Testis (tissue), 5 donors: ENCODE measurements around the gene PEX10. TPM values are rescaled to one million over a fixed set of nuclear protein-coding genes. Genes with fewer than 3 reads are reported as not detected.
A peak's percentile ranks its signal among the peaks of the same experiment; 100 is the strongest.
"Not testable (repeated sequence)": the region's sequence is repeated elsewhere in the genome, so short reads cannot be mapped to it uniquely, and the experiment has no call there.

Source experiments
- DNase-seq: peaks from one replicate; pipeline ENCODE4 v3.0.0-alpha.2; 2019
- H3K27ac ChIP-seq, 2 donors: fragments of 200-600 bp; sonication (generic); one replicate each; pipeline ENCODE4 v1.5.1; 2019
- H3K27me3 ChIP-seq: fragments of 200-600 bp; sonication (generic); one replicate; pipeline ENCODE4 v1.5.1; 2019
- H3K36me3 ChIP-seq: fragments of 200-600 bp; sonication (generic); one replicate; pipeline ENCODE4 v1.5.1; 2017; ENCODE audit warnings: low read depth; ENCODE audit errors: missing control alignments
- H3K4me1 ChIP-seq: fragments of 200-600 bp; sonication (generic); one replicate; pipeline ENCODE4 v1.5.1; 2019
- H3K4me3 ChIP-seq, 2 donors: fragments of 200-600 bp; sonication (generic); one replicate each; pipeline ENCODE4 v1.5.1; 2017 to 2019
- H3K9me3 ChIP-seq: fragments of 200-600 bp; sonication (generic); one replicate; pipeline ENCODE4 v1.5.1; 2017
- POLR2A ChIP-seq: fragments of 450-650 bp; IDR thresholded peaks from one replicate; pipeline ENCODE4 v1.6.1; 2017; ENCODE audit warnings: antibody characterized with exemption, mild to moderate bottlenecking, moderate library complexity
- WGBS, 2 donors: methylation state at CpG; one replicate each; pipeline ENCODE4 v1.1.5; 2018; 5-methylcytosine and 5-hydroxymethylcytosine counted together
- intact Hi-C: fragments of 100-400 bp; cut with DNase I; formaldehyde crosslinking; loops from one replicate; pipeline ENCODE4 v1.15.1; 2023; ENCODE audit warnings: low total_unique reads
- long read RNA-seq, 2 donors: transcript quantifications; one replicate each; lab custom pipeline, GENCODE V29; 2026
- polyA plus RNA-seq: library from polyadenylated mRNA; stranded (reverse); fragments of 350-450 nt; fragmentation: Illumina TruSeq; extraction: RNeasy Lipid Tissue Mini Kit (QIAGEN cat#74804); gene quantifications from one replicate; pipeline ENCODE4 v1.2.3, GENCODE V29; 2014; ENCODE audit warnings: low read depth, low replicate concordance; ENCODE audit not compliant: insufficient read depth
- total RNA-seq, 2 donors: library from RNA; depleted of rRNA; stranded (reverse); fragments of >200 nt; gene quantifications; one replicate each; pipeline ENCODE4 v1.2.3, GENCODE V29; 2016
- TF ChIP-seq, protein P1 (sequence below), 3 experiments: fragments of 450-650 bp in 2 of 3; fragments of 200-600 bp in 1 of 3; sonication (generic) in 1 of 3; IDR thresholded peaks; one replicate each; pipeline ENCODE4 v1.5.1; 2016 to 2019; ENCODE audit warnings: antibody characterized with exemption in 3 of 3, mild to moderate bottlenecking in 2 of 3, moderate library complexity in 1 of 3

The PEX10 gene
- total RNA-seq (10 to 100 TPM; 50.4 to 52.8 TPM), polyA plus RNA-seq (49.5 TPM)
- long read RNA-seq, donor 1, transcript PEX10-202 (6 exons, 1,997 nt), result major isoform, 14 of 14 reads
- long read RNA-seq, donor 1, partial matches to known transcripts, result 0 of 14 reads
- long read RNA-seq, donor 1, other reads (novel, unspliced or antisense), result 0 of 14 reads
- long read RNA-seq, donor 2, partial matches to known transcripts, result 0 of 4 reads
- long read RNA-seq, donor 2, other reads (novel, unspliced or antisense), result 0 of 4 reads

- intact Hi-C loops, result loop anchor here (5.0 kb wide), 1 partner anchor 135 kb away; no protein-coding TSS in a partner anchor
- WGBS, 2 donors, result 1% methylated on average over 23 of the region's 55 CpGs; no CpG with 5 or more reads in 1 of the 2 donors
- TF ChIP-seq, protein P1, sequence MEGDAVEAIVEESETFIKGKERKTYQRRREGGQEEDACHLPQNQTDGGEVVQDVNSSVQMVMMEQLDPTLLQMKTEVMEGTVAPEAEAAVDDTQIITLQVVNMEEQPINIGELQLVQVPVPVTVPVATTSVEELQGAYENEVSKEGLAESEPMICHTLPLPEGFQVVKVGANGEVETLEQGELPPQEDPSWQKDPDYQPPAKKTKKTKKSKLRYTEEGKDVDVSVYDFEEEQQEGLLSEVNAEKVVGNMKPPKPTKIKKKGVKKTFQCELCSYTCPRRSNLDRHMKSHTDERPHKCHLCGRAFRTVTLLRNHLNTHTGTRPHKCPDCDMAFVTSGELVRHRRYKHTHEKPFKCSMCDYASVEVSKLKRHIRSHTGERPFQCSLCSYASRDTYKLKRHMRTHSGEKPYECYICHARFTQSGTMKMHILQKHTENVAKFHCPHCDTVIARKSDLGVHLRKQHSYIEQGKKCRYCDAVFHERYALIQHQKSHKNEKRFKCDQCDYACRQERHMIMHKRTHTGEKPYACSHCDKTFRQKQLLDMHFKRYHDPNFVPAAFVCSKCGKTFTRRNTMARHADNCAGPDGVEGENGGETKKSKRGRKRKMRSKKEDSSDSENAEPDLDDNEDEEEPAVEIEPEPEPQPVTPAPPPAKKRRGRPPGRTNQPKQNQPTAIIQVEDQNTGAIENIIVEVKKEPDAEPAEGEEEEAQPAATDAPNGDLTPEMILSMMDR (IDR thresholded peaks at IDR 0.05), result peak in 1 of 3 experiments; percentile 19
- TF ChIP-seq POLR2A, result no peak
- Histone ChIP-seq H3K36me3 (no peaks in the 10 kb centered on the region), H3K9me3 (no peaks in the 10 kb centered on the region), H3K27me3 (no peaks in the 10 kb centered on the region), H3K4me1 (peaks cover 21% of the 10 kb centered on the region), H3K4me3 (peak within 1 kb of the TSS; percentile 74 to 88), H3K27ac (peak within 1 kb of the TSS; percentile 45 to 81)
- peak; percentile 98 for DNase-seq
Measured at GRCh38 chr1:2412395-2412772, at the start of gene PEX10. PEX10 (minus strand) TSS chr1:2412564; CDS start chr1:2412502, 62 bp downstream.

DNA sequence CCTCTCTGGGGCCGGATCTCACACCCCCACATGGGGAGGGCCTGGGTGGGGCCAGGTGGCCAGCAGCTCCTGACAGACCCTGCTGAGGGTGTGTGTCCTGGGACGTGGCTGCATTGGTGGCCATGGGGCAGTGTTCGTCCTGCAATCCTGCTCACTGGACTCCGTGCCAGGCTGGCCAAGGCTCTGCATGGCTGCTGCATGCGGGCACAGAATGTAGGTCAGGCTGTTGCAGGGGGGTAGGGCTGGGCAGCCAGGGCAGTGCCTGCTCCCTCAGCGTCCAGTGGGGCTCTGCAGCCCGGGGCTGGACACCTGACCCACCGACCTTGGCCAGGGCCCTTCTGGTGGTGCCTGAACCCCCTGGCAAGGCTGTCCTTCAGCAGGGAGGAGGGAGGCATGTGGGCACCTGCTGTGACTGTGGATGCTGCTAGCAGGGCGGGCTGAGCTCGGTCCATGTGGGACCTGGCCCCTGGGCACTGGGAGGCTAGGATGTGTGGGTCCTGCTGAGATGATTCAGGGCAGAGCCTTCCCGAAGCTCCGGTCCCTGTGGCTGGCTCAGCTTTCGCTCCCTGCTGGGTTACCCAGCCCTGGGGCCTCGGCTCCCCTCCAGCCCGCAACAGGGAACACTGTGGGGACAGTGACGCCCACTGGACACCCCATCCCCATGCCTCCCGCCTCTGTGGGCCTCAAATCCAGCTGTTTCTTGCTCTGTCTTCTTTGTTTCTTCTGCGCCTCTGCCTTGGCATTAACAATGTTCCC, 48.8 kb upstream of the PEX10 start:
- H3K36me3 ChIP-seq, result no peaks in the 10 kb centered on the region
- intact Hi-C loops, result no loop called here
- peaks cover 10% of the 10 kb centered on the region for H3K4me1 ChIP-seq
- no peak overlapping the region for H3K27ac ChIP-seq
- H3K9me3 ChIP-seq, result no peaks in the 10 kb centered on the region
- no peak overlapping the region for H3K4me3 ChIP-seq
- H3K27me3 ChIP-seq, result no peaks in the 10 kb centered on the region
- TF ChIP-seq, protein P1 (IDR thresholded peaks at IDR 0.05), result no peak
- WGBS, 2 donors, result 75 to 76% methylated on average over 8 to 18 of the region's 18 CpGs
- DNase-seq, result no peak

- TF ChIP-seq, protein P1 (IDR thresholded peaks at IDR 0.05), result no peak
- TF ChIP-seq POLR2A, result no peak
- H3K4me1 ChIP-seq, result peaks cover 10% of the 10 kb centered on the region
- no peak overlapping the region for H3K4me3 ChIP-seq
- no peaks in the 10 kb centered on the region for H3K9me3 ChIP-seq
- no peaks in the 10 kb centered on the region for H3K27me3 ChIP-seq
- H3K36me3 ChIP-seq, result no peaks in the 10 kb centered on the region
- no peak overlapping the region for H3K27ac ChIP-seq
- intact Hi-C loops, result no loop called here
- no peak for DNase-seq
- WGBS, 2 donors, result 72 to 89% methylated on average over 5 to 8 of the region's 8 CpGs
Measured at GRCh38 chr1:2460203-2460602, 47.8 kb upstream of the PEX10 start.

GRCh38 chr1:2459757-2460156, 47.4 kb upstream of the PEX10 start:
- H3K36me3 ChIP-seq, result no peaks in the 10 kb centered on the region
- intact Hi-C loops, result no loop called here
- H3K27me3 ChIP-seq, result no peaks in the 10 kb centered on the region
- no peak overlapping the region for H3K27ac ChIP-seq
- DNase-seq, result peak; percentile 81
- TF ChIP-seq, protein P1 (IDR thresholded peaks at IDR 0.05), result peak in 2 of 3 experiments; percentile 26 to 34
- no peak for TF ChIP-seq POLR2A
- peaks cover 10% of the 10 kb centered on the region for H3K4me1 ChIP-seq
- no peak overlapping the region for H3K4me3 ChIP-seq
- H3K9me3 ChIP-seq, result no peaks in the 10 kb centered on the region
- 49 to 54% methylated on average over 19 to 23 of the region's 23 CpGs for WGBS, 2 donors

- H3K4me3 ChIP-seq, H3K36me3 ChIP-seq, DNase-seq, intact Hi-C loops, H3K27ac ChIP-seq, H3K9me3 ChIP-seq, H3K27me3 ChIP-seq: not testable (repeated sequence)
- peaks cover 10% of the 10 kb centered on the region for H3K4me1 ChIP-seq
- WGBS, 2 donors, result 61 to 76% methylated on average over 13 to 14 of the region's 16 CpGs
Measured at GRCh38 chr1:2459102-2459753, 46.9 kb upstream of the PEX10 start.
